ENCODE measurements around the gene STRADA. TPM values are rescaled to one million over a fixed set of nuclear protein-coding genes. Genes with fewer than 3 reads are reported as not detected.

Gene STRADA
- polyA plus RNA-seq, 3 donors: 12.5 to 51.9 (median 19.8) TPM

DNA sequence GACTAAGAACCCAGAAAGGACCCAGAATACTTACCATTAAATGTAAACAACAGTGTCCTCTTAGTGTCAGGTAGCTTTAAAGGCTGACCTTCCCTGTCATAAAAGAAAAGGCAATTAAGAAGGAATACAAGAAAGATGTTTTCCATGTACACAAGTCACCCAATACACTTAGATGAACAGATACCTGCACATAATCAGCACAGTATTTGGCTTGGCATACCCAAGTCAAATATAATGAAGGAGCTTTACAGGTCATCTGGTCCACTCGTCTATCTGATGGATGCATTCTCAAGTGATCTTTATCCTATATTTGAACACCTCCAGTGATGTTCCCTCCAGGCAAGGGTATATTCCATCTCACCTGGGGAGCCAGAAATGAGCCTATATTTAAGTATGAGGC, 11.1 kb upstream of the STRADA start:
- H3K27me3 ChIP-seq (ENCODE audit: control insufficient read depth in 2 of 2, insufficient read depth in 2 of 2, low read length in 2 of 2): no peaks in the 10 kb centered on the region
- no peaks in the 10 kb centered on the region for H3K9me3 ChIP-seq (replicated peaks in 1 of 2; ENCODE audit: control insufficient read depth in 1 of 2, insufficient read depth in 1 of 2, low read length in 2 of 2)
- DNase-seq: no peak
- H3K27me3 Mint-ChIP-seq (ENCODE audit: low read depth in 3 of 3): no peaks in the 10 kb centered on the region
- WGBS (ENCODE audit: insufficient coverage): no CpG with 5 or more reads among the region's 1 CpG
- H3K9me3 Mint-ChIP-seq: no peaks in the 10 kb centered on the region
- H2AFZ ChIP-seq (ENCODE audit: insufficient read depth, low read depth, low read length, poor library complexity, severe bottlenecking): no peak overlapping the region
- H3K4me1 Mint-ChIP-seq: peaks cover 37% of the 10 kb centered on the region
- TF ChIP-seq, protein P1, sequence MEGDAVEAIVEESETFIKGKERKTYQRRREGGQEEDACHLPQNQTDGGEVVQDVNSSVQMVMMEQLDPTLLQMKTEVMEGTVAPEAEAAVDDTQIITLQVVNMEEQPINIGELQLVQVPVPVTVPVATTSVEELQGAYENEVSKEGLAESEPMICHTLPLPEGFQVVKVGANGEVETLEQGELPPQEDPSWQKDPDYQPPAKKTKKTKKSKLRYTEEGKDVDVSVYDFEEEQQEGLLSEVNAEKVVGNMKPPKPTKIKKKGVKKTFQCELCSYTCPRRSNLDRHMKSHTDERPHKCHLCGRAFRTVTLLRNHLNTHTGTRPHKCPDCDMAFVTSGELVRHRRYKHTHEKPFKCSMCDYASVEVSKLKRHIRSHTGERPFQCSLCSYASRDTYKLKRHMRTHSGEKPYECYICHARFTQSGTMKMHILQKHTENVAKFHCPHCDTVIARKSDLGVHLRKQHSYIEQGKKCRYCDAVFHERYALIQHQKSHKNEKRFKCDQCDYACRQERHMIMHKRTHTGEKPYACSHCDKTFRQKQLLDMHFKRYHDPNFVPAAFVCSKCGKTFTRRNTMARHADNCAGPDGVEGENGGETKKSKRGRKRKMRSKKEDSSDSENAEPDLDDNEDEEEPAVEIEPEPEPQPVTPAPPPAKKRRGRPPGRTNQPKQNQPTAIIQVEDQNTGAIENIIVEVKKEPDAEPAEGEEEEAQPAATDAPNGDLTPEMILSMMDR (IDR thresholded peaks at IDR 0.05): no peak
- peaks cover 44 to 65% of the 10 kb centered on the region in 2 donors for H3K36me3 Mint-ChIP-seq
- H3K36me3 ChIP-seq (replicated peaks in 1 of 2; ENCODE audit: control insufficient read depth in 1 of 2, insufficient read depth in 2 of 2, low read length in 2 of 2): peaks cover 35 to 62% of the 10 kb centered on the region in 2 donors
- H3K27ac ChIP-seq (ENCODE audit: low read depth in 1 of 2, low read length in 2 of 2): peak overlapping the region in 1 of 2 donors; percentile 61
- H4K20me1 ChIP-seq (ENCODE audit: insufficient read depth, low read length): no peaks in the 10 kb centered on the region
- H3K4me3 Mint-ChIP-seq: no peak overlapping the region
- no peak overlapping the region for H3K4me2 ChIP-seq (replicated peaks; ENCODE audit: extremely low read depth, low read length, poor library complexity, severe bottlenecking)
- intact Hi-C loops (cut with micrococcal nuclease): no loop called here
- no peak overlapping the region for H3K9ac ChIP-seq (ENCODE audit: insufficient read depth, low read length, poor library complexity, severe bottlenecking)
- H3K79me2 ChIP-seq (ENCODE audit: insufficient read depth, low read length): peaks cover 10% of the 10 kb centered on the region
- peaks cover 38 to 40% of the 10 kb centered on the region in 2 donors for H3K4me1 ChIP-seq (ENCODE audit: control insufficient read depth in 1 of 2, insufficient read depth in 2 of 2, low read length in 2 of 2)
- H3K27ac Mint-ChIP-seq: peak overlapping the region in 2 of 7 donors; percentile 15 to 67
- no peak overlapping the region for H3K4me3 ChIP-seq (replicated peaks in 1 of 3; ENCODE audit: low read depth in 2 of 3, low read length in 3 of 3)

DNA sequence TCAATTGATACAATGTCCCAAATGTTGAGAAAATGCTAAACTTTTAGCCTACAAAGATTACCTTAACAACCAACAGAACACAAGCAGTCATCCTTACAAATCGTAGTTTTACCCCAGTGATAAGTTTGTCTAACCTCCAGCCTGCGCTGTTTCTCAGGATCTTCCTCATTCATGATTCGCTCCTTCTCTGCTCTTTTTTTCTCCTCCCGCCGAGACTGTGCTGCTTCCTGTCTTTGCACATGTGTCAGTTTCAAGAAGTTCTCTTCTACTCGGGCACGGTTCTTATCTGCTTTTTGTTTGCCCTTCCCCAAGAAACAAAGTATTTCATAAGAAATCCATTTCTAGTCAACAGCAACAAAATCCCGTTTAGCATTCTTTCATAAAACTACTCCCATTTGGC, 10.2 kb upstream of the STRADA start:
- Histone ChIP-seq H4K20me1 (ENCODE audit: insufficient read depth, low read length) (no peaks in the 10 kb centered on the region), H3K9me3 (replicated peaks in 1 of 2; ENCODE audit: control insufficient read depth in 1 of 2, insufficient read depth in 1 of 2, low read length in 2 of 2) (no peaks in the 10 kb centered on the region), H3K4me1 (ENCODE audit: control insufficient read depth in 1 of 2, insufficient read depth in 2 of 2, low read length in 2 of 2) (peaks cover 30 to 35% of the 10 kb centered on the region in 2 donors), H3K36me3 (replicated peaks in 1 of 2; ENCODE audit: control insufficient read depth in 1 of 2, insufficient read depth in 2 of 2, low read length in 2 of 2) (peaks cover 37 to 62% of the 10 kb centered on the region in 2 donors), H3K79me2 (ENCODE audit: insufficient read depth, low read length) (peaks cover 10% of the 10 kb centered on the region), H3K27me3 (ENCODE audit: control insufficient read depth in 2 of 2, insufficient read depth in 2 of 2, low read length in 2 of 2) (no peaks in the 10 kb centered on the region), H2AFZ (ENCODE audit: insufficient read depth, low read depth, low read length, poor library complexity, severe bottlenecking) (peak overlapping the region; percentile 53), H3K4me2 (replicated peaks; ENCODE audit: extremely low read depth, low read length, poor library complexity, severe bottlenecking) (peak overlapping the region; percentile 64), H3K27ac (ENCODE audit: low read depth in 1 of 2, low read length in 2 of 2) (peak overlapping the region in 1 of 2 donors; percentile 59), H3K9ac (ENCODE audit: insufficient read depth, low read length, poor library complexity, severe bottlenecking) (no peak overlapping the region), H3K4me3 (replicated peaks in 1 of 3; ENCODE audit: low read depth in 2 of 3, low read length in 3 of 3) (peak overlapping the region in 2 of 3 experiments; percentile 40 to 66)
- Mint-ChIP-seq H3K36me3 (peaks cover 49 to 66% of the 10 kb centered on the region in 2 donors), H3K27me3 (ENCODE audit: low read depth in 3 of 3) (no peaks in the 10 kb centered on the region), H3K4me3 (peak overlapping the region; percentile 54 to 84), H3K4me1 (peaks cover 35% of the 10 kb centered on the region), H3K27ac (peak overlapping the region; percentile 37 to 94 (median 75)), H3K9me3 (no peaks in the 10 kb centered on the region)
- TF ChIP-seq, protein P1 (IDR thresholded peaks at IDR 0.05): no peak
- DNase-seq: peak; percentile 46 to 69 (median 60)
- intact Hi-C loops (cut with micrococcal nuclease): no loop called here
- WGBS (ENCODE audit: insufficient coverage): 0% methylated on average over 7 of the region's 8 CpGs
